ENCODE measurements around the gene KIAA1549. TPM values are rescaled to one million over a fixed set of nuclear protein-coding genes. Genes with fewer than 3 reads are reported as not detected.

Gene KIAA1549
- total and polyA plus RNA-seq, 2 donors, result 0.48 to 1.9 TPM

DNA sequence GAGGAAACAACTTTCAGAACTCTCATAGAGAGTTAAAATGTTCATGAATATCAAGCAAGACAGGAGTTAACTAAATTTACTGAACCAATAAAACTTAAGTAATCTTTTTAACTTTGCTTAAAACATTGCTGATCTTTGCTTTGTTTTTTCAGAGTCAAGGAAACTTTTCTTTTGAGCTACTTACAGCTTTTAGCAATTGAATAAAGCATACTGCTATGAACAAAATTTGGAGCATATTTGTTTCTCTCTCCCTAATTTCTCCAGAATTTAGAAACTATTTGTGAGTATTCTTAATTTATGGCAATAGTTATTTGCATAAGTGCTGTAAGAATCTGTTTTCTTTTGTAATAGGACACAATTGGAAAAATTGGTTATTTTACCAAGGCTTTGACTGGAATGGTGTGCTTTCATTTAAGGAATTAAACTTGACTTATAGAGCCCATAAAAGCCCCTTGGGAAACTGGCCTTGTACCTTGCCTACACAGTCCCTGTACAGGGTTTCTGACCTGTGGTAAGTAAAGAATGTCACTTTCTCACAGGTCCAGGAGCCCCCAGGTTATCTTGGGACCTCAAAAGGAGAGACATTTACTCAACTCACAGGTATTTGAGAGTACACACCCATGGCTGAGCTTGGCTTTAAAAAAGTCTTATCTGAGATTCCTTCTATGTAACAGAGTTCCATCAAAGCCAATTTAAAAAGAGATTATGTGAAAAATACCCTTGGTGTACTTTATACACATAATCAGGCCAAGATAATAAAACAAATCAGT, 23.3 kb upstream of the KIAA1549 start:
- Histone ChIP-seq H3K4me1 (ENCODE audit: control insufficient read depth in 2 of 2, insufficient read depth in 2 of 2, low read length in 2 of 2) (no peaks in the 10 kb centered on the region), H3K27ac (ENCODE audit: low read depth in 1 of 2, low read length in 1 of 2) (no peak overlapping the region), H3K27me3 (ENCODE audit: control insufficient read depth in 2 of 2, insufficient read depth in 1 of 2, low read length in 1 of 2) (no peaks in the 10 kb centered on the region), H3K9me3 (ENCODE audit: control insufficient read depth in 2 of 2, insufficient read depth in 1 of 2, low read length in 1 of 2) (peaks cover 2 to 3% of the 10 kb centered on the region in 2 donors), H3K4me3 (ENCODE audit: low read length in 2 of 2) (no peak overlapping the region), H3K36me3 (ENCODE audit: control insufficient read depth in 2 of 2, insufficient read depth in 2 of 2, low read length in 1 of 2) (no peaks in the 10 kb centered on the region)
- DNase-seq (ENCODE audit: low read depth in 6 of 9, low spot score in 9 of 9), result peak in 1 of 9 donors; percentile 12

DNA sequence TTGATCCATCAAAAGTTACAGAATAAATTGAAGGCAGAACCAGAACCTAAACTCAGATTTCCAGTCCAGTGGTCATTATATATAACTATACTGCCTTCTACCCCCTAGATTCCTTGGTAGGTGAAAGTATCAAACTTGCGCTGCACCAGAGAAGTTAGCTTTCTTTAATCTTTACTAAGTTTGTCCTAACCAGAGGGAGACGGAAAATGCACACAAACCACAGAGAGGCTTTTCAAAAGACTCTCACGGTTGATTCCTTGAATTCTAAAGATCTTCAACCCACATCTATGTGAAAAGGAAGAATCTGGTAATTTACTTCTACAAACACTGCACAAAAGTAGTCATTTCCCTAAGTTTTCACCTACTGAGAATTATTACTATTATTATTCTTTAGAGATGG, 18.2 kb upstream of the KIAA1549 start:
- H3K4me3 ChIP-seq (ENCODE audit: low read length in 2 of 2), result no peak overlapping the region
- WGBS, result 6% methylated on average over 3 of the region's 3 CpGs
- H3K4me1 ChIP-seq (ENCODE audit: control insufficient read depth in 2 of 2, insufficient read depth in 2 of 2, low read length in 2 of 2), result peaks cover 0 to 5% of the 10 kb centered on the region in 2 donors
- no peaks in the 10 kb centered on the region for H3K36me3 ChIP-seq (ENCODE audit: control insufficient read depth in 2 of 2, insufficient read depth in 2 of 2, low read length in 1 of 2)
- peak in 2 of 9 donors; percentile 11 to 53 for DNase-seq (ENCODE audit: low read depth in 6 of 9, low spot score in 9 of 9)
- H3K27ac ChIP-seq (ENCODE audit: low read depth in 1 of 2, low read length in 1 of 2), result no peak overlapping the region
- no peaks in the 10 kb centered on the region for H3K27me3 ChIP-seq (ENCODE audit: control insufficient read depth in 2 of 2, insufficient read depth in 1 of 2, low read length in 1 of 2)
- peaks cover 0 to 3% of the 10 kb centered on the region in 2 donors for H3K9me3 ChIP-seq (ENCODE audit: control insufficient read depth in 2 of 2, insufficient read depth in 1 of 2, low read length in 1 of 2)

DNA sequence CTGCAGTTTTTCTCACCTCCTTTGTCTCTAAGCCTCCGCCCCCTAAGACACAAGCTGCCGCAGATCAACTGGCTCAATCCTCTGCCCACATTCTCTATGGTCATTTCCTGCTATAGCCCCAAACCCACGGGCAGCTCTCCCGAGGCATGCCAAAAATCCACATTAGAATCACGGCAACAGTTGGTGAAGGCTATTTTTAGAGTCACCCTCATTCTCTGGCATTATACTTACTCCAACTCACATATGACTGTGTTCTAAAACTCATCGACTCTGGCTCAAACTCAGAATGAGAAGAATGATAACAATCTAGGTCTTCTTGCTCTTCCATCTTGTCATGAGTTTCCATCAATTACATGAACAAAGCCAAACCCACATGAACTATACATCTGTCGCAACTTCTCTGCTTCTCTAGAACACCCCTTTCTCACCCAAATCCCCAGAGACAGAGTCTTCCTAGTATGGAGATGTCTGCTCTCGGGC, 10.9 kb upstream of the KIAA1549 start:
- Histone ChIP-seq H3K27me3 (ENCODE audit: control insufficient read depth in 2 of 2, insufficient read depth in 1 of 2, low read length in 1 of 2) (no peaks in the 10 kb centered on the region), H3K4me3 (ENCODE audit: low read length in 2 of 2) (no peak overlapping the region), H3K4me1 (ENCODE audit: control insufficient read depth in 2 of 2, insufficient read depth in 2 of 2, low read length in 2 of 2) (no peaks in the 10 kb centered on the region), H3K27ac (ENCODE audit: low read depth in 1 of 2, low read length in 1 of 2) (no peak overlapping the region), H3K9me3 (ENCODE audit: control insufficient read depth in 2 of 2, insufficient read depth in 1 of 2, low read length in 1 of 2) (no peaks in the 10 kb centered on the region), H3K36me3 (ENCODE audit: control insufficient read depth in 2 of 2, insufficient read depth in 2 of 2, low read length in 1 of 2) (no peaks in the 10 kb centered on the region)
- 93% methylated on average over 8 of the region's 8 CpGs for WGBS
- no peak for DNase-seq (ENCODE audit: low read depth in 6 of 9, low spot score in 9 of 9)

DNA sequence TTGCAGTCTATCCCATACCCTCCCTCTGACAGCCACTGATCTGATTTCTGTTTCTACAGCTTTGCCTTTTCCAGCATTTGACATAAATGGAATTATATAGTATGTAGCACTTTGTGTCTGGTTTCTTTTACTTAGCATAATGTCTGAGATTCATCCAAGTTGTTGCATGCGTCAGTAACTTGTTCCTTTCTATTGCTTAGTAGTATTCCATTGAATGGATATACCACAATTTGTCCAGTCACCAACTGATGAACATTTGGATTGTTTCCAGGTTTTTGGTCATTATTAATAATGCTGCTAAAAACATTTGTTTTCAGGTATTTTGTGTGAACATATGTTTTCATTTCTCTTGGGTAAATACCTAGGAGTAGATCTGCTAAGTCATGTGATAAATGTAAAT, 6.5 kb upstream of the KIAA1549 start:
- H3K27ac ChIP-seq (ENCODE audit: low read depth in 1 of 2, low read length in 1 of 2), result no peak overlapping the region
- peaks cover 5 to 14% of the 10 kb centered on the region in 2 donors for H3K27me3 ChIP-seq (ENCODE audit: control insufficient read depth in 2 of 2, insufficient read depth in 1 of 2, low read length in 1 of 2)
- DNase-seq (ENCODE audit: low read depth in 6 of 9, low spot score in 9 of 9), result no peak
- no peak overlapping the region for H3K4me3 ChIP-seq (ENCODE audit: low read length in 2 of 2)
- WGBS, result 100% methylated on average over 1 of the region's 1 CpG
- H3K4me1 ChIP-seq (ENCODE audit: control insufficient read depth in 2 of 2, insufficient read depth in 2 of 2, low read length in 2 of 2), result no peaks in the 10 kb centered on the region
- no peaks in the 10 kb centered on the region for H3K36me3 ChIP-seq (ENCODE audit: control insufficient read depth in 2 of 2, insufficient read depth in 2 of 2, low read length in 1 of 2)
- no peaks in the 10 kb centered on the region for H3K9me3 ChIP-seq (ENCODE audit: control insufficient read depth in 2 of 2, insufficient read depth in 1 of 2, low read length in 1 of 2)

DNA sequence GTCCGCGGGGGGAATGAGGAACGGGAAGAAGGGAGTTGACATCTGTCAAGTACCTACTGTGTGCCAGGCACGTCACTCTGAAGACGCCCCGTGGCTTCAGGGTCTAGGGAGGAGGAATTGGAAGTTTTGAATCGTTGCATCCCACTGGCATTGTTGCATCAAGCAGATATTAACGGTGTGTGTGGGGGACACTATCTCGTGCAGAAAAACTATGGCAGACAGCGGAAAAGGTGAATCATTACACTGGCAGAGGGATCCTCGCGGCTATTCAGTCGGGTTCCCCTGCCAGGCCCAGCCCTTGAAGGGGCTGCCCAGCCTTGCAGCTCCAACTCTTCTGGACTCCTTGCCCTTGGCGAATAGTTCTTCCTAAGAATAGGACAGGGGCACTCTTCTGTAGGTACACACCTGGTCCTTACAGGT, 1.0 kb upstream of the KIAA1549 start:
- 59% methylated on average over 14 of the region's 14 CpGs for WGBS
- H3K4me3 ChIP-seq (ENCODE audit: low read length in 2 of 2), result peak overlapping the region in 1 of 2 donors; percentile 78
- peaks cover 0 to 3% of the 10 kb centered on the region in 2 donors for H3K9me3 ChIP-seq (ENCODE audit: control insufficient read depth in 2 of 2, insufficient read depth in 1 of 2, low read length in 1 of 2)
- H3K27me3 ChIP-seq (ENCODE audit: control insufficient read depth in 2 of 2, insufficient read depth in 1 of 2, low read length in 1 of 2), result peaks cover 38 to 54% of the 10 kb centered on the region in 2 donors
- no peak overlapping the region for H3K27ac ChIP-seq (ENCODE audit: low read depth in 1 of 2, low read length in 1 of 2)
- H3K36me3 ChIP-seq (ENCODE audit: control insufficient read depth in 2 of 2, insufficient read depth in 2 of 2, low read length in 1 of 2), result no peaks in the 10 kb centered on the region
- peaks cover 0 to 11% of the 10 kb centered on the region in 2 donors for H3K4me1 ChIP-seq (ENCODE audit: control insufficient read depth in 2 of 2, insufficient read depth in 2 of 2, low read length in 2 of 2)
- DNase-seq (ENCODE audit: low read depth in 6 of 9, low spot score in 9 of 9), result no peak

DNA sequence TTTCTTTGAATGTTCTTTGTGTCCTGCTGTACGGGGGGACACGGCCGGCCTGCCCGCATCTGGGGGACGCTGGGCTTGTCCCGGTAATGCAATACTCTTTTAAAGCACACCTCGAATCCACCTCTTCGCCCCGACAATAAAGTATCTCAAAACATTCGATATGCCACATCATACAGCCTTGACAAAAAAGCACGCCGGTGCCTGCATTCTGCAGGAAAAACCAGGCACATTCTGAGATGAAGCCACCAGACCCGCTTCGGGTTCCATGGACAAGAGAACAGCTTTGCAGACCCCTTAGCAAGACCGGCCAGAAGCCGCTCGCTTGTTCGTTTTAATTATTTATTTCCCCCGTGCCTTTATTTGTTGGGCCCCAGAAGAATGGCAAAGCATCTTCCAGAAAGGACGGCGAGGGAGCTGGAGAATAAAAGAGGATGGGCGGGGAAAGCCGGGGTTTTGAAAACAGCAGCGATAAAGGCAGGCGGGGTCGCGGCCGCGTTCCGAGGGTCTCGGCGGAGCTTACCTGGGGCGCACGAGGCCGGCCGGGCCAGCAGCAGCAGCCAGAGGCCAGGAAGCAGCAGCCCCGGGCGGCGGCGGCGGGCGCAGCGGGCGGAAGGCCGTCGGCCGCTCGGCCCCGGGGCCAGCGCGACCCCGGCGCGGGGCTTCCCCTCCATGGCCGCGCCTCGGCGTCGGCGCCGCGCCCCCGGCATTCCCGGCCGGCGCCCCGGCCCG, 462 bp downstream of the KIAA1549 start:
- WGBS, result 1% methylated on average over 68 of the region's 68 CpGs
- Histone ChIP-seq H3K9me3 (ENCODE audit: control insufficient read depth in 2 of 2, insufficient read depth in 1 of 2, low read length in 1 of 2) (peaks cover 0 to 3% of the 10 kb centered on the region in 2 donors), H3K27ac (ENCODE audit: low read depth in 1 of 2, low read length in 1 of 2) (no peak overlapping the region), H3K4me1 (ENCODE audit: control insufficient read depth in 2 of 2, insufficient read depth in 2 of 2, low read length in 2 of 2) (peaks cover 0 to 11% of the 10 kb centered on the region in 2 donors), H3K4me3 (ENCODE audit: low read length in 2 of 2) (peak overlapping the region; percentile 52 to 78), H3K27me3 (ENCODE audit: control insufficient read depth in 2 of 2, insufficient read depth in 1 of 2, low read length in 1 of 2) (peaks cover 38 to 54% of the 10 kb centered on the region in 2 donors), H3K36me3 (ENCODE audit: control insufficient read depth in 2 of 2, insufficient read depth in 2 of 2, low read length in 1 of 2) (no peaks in the 10 kb centered on the region)
- peak in 2 of 9 donors; percentile 7 to 31 for DNase-seq (ENCODE audit: low read depth in 6 of 9, low spot score in 9 of 9)

DNA sequence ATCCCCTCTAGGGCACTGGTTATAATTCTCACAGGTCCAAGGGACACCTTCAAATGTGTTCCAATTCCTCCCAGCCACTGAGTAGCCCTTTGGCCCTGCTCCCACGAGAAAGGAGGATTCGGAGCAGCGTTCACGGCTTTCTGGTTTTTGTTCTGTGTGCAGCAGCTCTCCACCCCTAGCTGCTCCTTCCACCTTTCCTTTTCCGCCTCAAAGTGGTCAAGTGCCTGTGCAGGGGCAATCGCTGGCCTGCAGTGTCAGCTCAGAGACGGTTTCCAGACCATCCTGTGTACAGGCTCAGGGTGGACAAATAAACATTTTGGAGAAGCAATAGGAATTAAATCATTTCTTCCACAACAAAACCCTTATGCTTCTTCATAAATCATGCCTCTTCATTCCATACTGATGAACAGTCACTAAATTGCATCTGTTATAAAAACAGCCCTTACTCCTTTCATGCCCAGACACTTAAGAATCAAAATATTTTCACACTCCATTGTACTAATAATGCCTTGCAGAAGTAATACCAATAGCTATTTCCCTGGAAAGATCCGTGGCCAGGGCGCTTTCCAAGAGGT, 1.1 kb downstream of the KIAA1549 start:
- 77% methylated on average over 9 of the region's 9 CpGs for WGBS
- peak overlapping the region; percentile 52 to 78 for H3K4me3 ChIP-seq (ENCODE audit: low read length in 2 of 2)
- peaks cover 0 to 3% of the 10 kb centered on the region in 2 donors for H3K9me3 ChIP-seq (ENCODE audit: control insufficient read depth in 2 of 2, insufficient read depth in 1 of 2, low read length in 1 of 2)
- DNase-seq (ENCODE audit: low read depth in 6 of 9, low spot score in 9 of 9), result no peak
- peaks cover 38 to 54% of the 10 kb centered on the region in 2 donors for H3K27me3 ChIP-seq (ENCODE audit: control insufficient read depth in 2 of 2, insufficient read depth in 1 of 2, low read length in 1 of 2)
- H3K27ac ChIP-seq (ENCODE audit: low read depth in 1 of 2, low read length in 1 of 2), result no peak overlapping the region
- H3K36me3 ChIP-seq (ENCODE audit: control insufficient read depth in 2 of 2, insufficient read depth in 2 of 2, low read length in 1 of 2), result no peaks in the 10 kb centered on the region
- peaks cover 0 to 11% of the 10 kb centered on the region in 2 donors for H3K4me1 ChIP-seq (ENCODE audit: control insufficient read depth in 2 of 2, insufficient read depth in 2 of 2, low read length in 2 of 2)

DNA sequence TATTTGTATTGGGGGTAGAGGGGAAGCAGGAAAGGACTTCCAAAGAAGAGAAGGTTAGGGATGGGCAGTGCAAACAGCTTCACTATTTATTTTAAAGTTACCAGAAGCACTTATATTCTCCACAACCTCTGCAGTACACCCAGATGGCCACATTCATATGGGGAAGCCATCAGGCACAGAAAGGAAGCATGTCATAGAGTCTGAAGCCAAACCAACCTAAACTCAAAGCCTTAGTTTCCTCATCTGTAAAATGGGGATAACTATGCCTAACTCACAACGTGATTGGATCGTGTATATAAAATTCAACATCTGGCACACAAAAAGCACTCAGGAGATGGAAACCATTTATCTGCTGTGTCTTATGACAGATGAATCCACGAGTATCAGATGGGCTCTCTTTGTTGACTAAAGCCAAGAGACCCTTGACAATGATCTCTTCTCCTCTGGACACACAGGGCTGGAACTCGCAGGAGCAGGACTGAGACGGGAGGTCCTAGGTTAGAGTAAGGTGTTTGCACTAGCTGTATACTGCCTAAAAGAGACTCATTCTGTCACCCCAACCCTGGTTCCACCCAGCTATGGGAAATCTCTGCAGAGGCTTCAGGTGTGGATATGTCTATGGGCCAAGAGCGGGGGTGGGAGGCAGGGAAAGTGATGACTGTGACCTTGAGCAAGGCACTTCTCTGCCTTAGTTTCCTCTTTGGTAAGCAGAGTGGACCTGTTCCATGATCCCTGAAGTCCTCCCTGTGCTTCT, 1.8 kb downstream of the KIAA1549 start:
- Histone ChIP-seq H3K4me3 (ENCODE audit: low read length in 2 of 2) (no peak overlapping the region), H3K36me3 (ENCODE audit: control insufficient read depth in 2 of 2, insufficient read depth in 2 of 2, low read length in 1 of 2) (no peaks in the 10 kb centered on the region), H3K27ac (ENCODE audit: low read depth in 1 of 2, low read length in 1 of 2) (no peak overlapping the region), H3K27me3 (ENCODE audit: control insufficient read depth in 2 of 2, insufficient read depth in 1 of 2, low read length in 1 of 2) (peaks cover 38 to 54% of the 10 kb centered on the region in 2 donors), H3K9me3 (ENCODE audit: control insufficient read depth in 2 of 2, insufficient read depth in 1 of 2, low read length in 1 of 2) (peaks cover 0 to 3% of the 10 kb centered on the region in 2 donors), H3K4me1 (ENCODE audit: control insufficient read depth in 2 of 2, insufficient read depth in 2 of 2, low read length in 2 of 2) (peaks cover 0 to 11% of the 10 kb centered on the region in 2 donors)
- 94% methylated on average over 6 of the region's 6 CpGs for WGBS
- DNase-seq (ENCODE audit: low read depth in 6 of 9, low spot score in 9 of 9), result no peak

All from thymus (tissue), 11 donors.